ENCODE measurements around the gene SACS.

DNA sequence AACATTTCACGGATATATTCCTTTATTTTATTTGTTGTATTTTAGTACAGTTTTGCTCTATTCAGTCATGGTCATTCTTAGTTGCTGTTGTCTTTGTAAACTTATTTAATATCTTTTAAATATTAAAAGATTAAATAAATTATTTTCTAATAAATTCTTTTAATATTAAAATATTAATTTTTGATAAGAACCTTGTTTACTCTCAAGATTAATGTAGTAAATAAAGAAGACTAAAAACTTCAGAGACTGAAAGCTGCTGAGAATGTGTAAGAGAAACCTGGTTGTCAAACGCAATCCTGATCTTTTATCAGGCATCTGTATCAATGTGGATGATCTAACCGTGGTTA, 34.4 kb upstream of the SACS start:
- TF ChIP-seq CTCF (IDR thresholded peaks at IDR 0.05) (no peak), POLR2A (IDR thresholded peaks at IDR 0.05) (no peak)
